HFFc6 (cell line): Measurements from ENCODE around the gene ANAPC2. TPM values are rescaled to one million over a fixed set of nuclear protein-coding genes. Genes with fewer than 3 reads are reported as not detected.

Experiments used
- DNase-seq: peaks from one replicate; pipeline ENCODE4 v3.0.0-alpha.2; 2018
- H3K27ac Mint-ChIP-seq: 2 replicates; pipeline ENCODE4 v1.8.0; 2020; ENCODE audit warnings: mild to moderate bottlenecking, mixed read lengths
- H3K27me3 Mint-ChIP-seq: 2 replicates; pipeline ENCODE4 v1.8.0; 2021; ENCODE audit warnings: mild to moderate bottlenecking, moderate library complexity, mixed read lengths; ENCODE audit not compliant: insufficient read depth
- H3K36me3 Mint-ChIP-seq: 2 replicates; pipeline ENCODE4 v1.8.0; 2021; ENCODE audit warnings: low read depth, mixed read lengths
- H3K4me1 Mint-ChIP-seq: 2 replicates; pipeline ENCODE4 v1.8.0; 2020; ENCODE audit warnings: low read depth, mixed read lengths
- H3K4me3 Mint-ChIP-seq: 2 replicates; pipeline ENCODE4 v1.8.0; 2020; ENCODE audit warnings: mild to moderate bottlenecking, moderate library complexity, mixed read lengths
- H3K9me3 Mint-ChIP-seq: 2 replicates; pipeline ENCODE4 v1.8.0; 2020; ENCODE audit warnings: mild to moderate bottlenecking, mixed read lengths
- CTCF ChIP-seq: fragments of 200-600 bp; sonication (generic); IDR thresholded peaks from 2 replicates; pipeline ENCODE4 v1.5.0; 2021; ENCODE audit warnings: antibody characterized with exemption, mild to moderate bottlenecking
- total RNA-seq, 6 experiments: library from RNA; stranded (reverse); fragmentation: NEBNext Ultra II Directional; extraction: Animal tissue kit (Norgen Biotek cat#: 25700); gene quantifications; 2 replicates in 1 of 6; 3 replicates in 5 of 6; pipeline ENCODE4 v1.2.3, GENCODE V29; 2021

ANAPC2 gene
- total RNA-seq, 6 experiments from 2014 or later: 34.8 to 41.5 (median 37.4) TPM

GRCh38 chr9:137217276-137218211 lies 29.2 kb upstream of the ANAPC2 start:
- Mint-ChIP-seq H3K27me3 (no peaks in the 10 kb centered on the region), H3K27ac (no peak overlapping the region), H3K9me3 (no peaks in the 10 kb centered on the region), H3K4me1 (peaks cover 5% of the 10 kb centered on the region; the same call in 1 of the 2 replicates), H3K4me3 (no peak overlapping the region), H3K36me3 (no peaks in the 10 kb centered on the region)
- no peak for TF ChIP-seq CTCF
- no peak for DNase-seq

GRCh38 chr9:137216188-137216965 lies 28.0 kb upstream of the ANAPC2 start:
- Mint-ChIP-seq H3K27ac (no peak overlapping the region), H3K9me3 (no peaks in the 10 kb centered on the region), H3K4me1 (peaks cover 5% of the 10 kb centered on the region; the same call in 1 of the 2 replicates), H3K4me3 (no peak overlapping the region), H3K27me3 (no peaks in the 10 kb centered on the region; the same call in 1 of the 2 replicates), H3K36me3 (no peaks in the 10 kb centered on the region)
- DNase-seq: no peak
- TF ChIP-seq CTCF: no peak

GRCh38 chr9:137215196-137215986 lies 27.0 kb upstream of the ANAPC2 start:
- H3K4me3 Mint-ChIP-seq: no peak overlapping the region
- H3K9me3 Mint-ChIP-seq: no peaks in the 10 kb centered on the region
- H3K27ac Mint-ChIP-seq: no peak overlapping the region
- H3K27me3 Mint-ChIP-seq: peaks cover 2% of the 10 kb centered on the region
- H3K4me1 Mint-ChIP-seq: peaks cover 5% of the 10 kb centered on the region; the same call in 1 of the 2 replicates
- TF ChIP-seq CTCF: no peak
- H3K36me3 Mint-ChIP-seq: no peaks in the 10 kb centered on the region
- DNase-seq: no peak

GRCh38 chr9:137214620-137215019 lies 26.3 kb upstream of the ANAPC2 start:
- no peak for TF ChIP-seq CTCF
- Mint-ChIP-seq H3K27ac (no peak overlapping the region), H3K27me3 (peaks cover 2% of the 10 kb centered on the region), H3K4me3 (no peak overlapping the region), H3K4me1 (peaks cover 5% of the 10 kb centered on the region; the same call in 1 of the 2 replicates), H3K36me3 (no peaks in the 10 kb centered on the region), H3K9me3 (no peaks in the 10 kb centered on the region)
- DNase-seq: no peak
